Upper lobe of left lung (tissue), 4 donors: Measurements from ENCODE around the gene SLCO1C1.

Experiments
- CTCF ChIP-seq, 6 experiments: fragments of 450-650 bp in 4 of 6; fragments of 200-600 bp in 2 of 6; sonication (generic) in 2 of 6; IDR thresholded peaks; one replicate each; pipeline ENCODE4 v1.5.1; 2016 to 2019; ENCODE audit warnings: antibody characterized with exemption in 6 of 6
- EP300 ChIP-seq, 4 donors: sonication (generic); formaldehyde crosslinking; IDR thresholded peaks; one replicate each; pipeline ENCODE4 v1.5.1; 2017; ENCODE audit warnings: antibody characterized with exemption in 4 of 4, control low read depth in 2 of 4
- POLR2A ChIP-seq, 4 donors: fragments of 450-650 bp; IDR thresholded peaks; one replicate each; pipeline ENCODE4 v1.5.1; 2016 to 2017; ENCODE audit warnings: antibody characterized with exemption in 4 of 4, mild to moderate bottlenecking in 2 of 4
- POLR2AphosphoS5 ChIP-seq, 2 donors: sonication (generic); formaldehyde crosslinking; IDR thresholded peaks; one replicate each; pipeline ENCODE4 v1.5.1; 2017; ENCODE audit warnings: antibody characterized with exemption in 2 of 2

GRCh38 chr12:20696181-20696905, 1.2 kb downstream of the SLCO1C1 start:
- no peak for TF ChIP-seq CTCF (IDR thresholded peaks at IDR 0.05)
- TF ChIP-seq POLR2A (IDR thresholded peaks at IDR 0.05) = no peak
- no peak for TF ChIP-seq POLR2AphosphoS5 (IDR thresholded peaks at IDR 0.05)
- no peak for TF ChIP-seq EP300 (IDR thresholded peaks at IDR 0.05)
